ENCODE data around the gene SPTLC3.

SPTLC3 gene

GRCh38 chr20:13205425-13205824, 196.7 kb downstream of the SPTLC3 start:
- DNase-seq = no peak

- no peak for DNase-seq
These were observed 197.2 kb downstream of the SPTLC3 start for GRCh38 chr20:13205848-13206434.

GRCh38 chr20:13207016-13207415, 198.2 kb downstream of the SPTLC3 start:
- DNase-seq = no peak

- no peak for DNase-seq
These were observed 203.3 kb downstream of the SPTLC3 start for GRCh38 chr20:13211956-13212618.

- no peak for DNase-seq
These were observed 204.0 kb downstream of the SPTLC3 start for GRCh38 chr20:13212750-13213149.

GRCh38 chr20:13213335-13213734, 204.6 kb downstream of the SPTLC3 start:
- no peak for DNase-seq

GRCh38 chr20:13216533-13216932, 207.8 kb downstream of the SPTLC3 start:
- no peak for DNase-seq

Measured in activated naive CD4-positive, alpha-beta T cell (primary cell).